Measurements from ENCODE around the gene DPH3.
A peak's percentile ranks its signal among the peaks of the same experiment; 100 is the strongest.
"Not testable (repeated sequence)": the region's sequence is repeated elsewhere in the genome, so short reads cannot be mapped to it uniquely, and the experiment has no call there.

DPH3 gene

DNA sequence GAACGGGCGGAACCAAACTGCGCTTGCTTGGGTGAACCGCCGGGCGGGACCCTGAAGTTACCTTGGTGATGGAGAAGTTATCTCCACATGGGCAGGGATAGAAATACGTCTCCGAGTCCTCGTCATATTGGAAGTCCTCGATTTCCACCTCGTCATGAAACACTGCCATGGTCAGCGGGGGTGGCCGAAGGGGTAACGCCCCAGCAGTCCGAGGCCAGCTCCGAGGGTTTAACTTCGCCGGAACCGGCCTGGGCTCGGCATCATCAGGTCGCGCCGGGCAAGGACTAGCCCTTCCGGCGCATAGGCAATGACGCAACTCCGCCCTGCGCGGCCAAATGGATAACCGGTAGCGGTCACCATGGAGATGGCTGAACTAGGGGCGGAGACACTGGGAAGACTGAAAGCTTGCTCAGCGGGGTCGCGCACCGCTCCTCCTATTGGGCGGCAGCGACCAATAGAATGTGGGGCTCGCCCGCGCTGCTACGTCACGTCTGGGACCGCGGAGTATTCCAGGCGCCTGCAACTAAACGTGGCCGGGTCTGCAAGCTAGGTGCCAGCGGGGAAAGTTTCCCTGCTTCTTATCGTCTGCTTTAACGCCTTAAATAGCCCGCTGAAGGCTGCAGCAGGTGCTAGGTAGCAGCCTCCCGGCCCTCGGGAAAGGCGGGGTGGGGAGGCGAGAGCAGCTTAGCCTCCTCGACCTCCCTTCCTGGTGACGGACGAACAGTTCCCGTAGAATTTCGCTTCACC, at the start of gene DPH3, which contains the start of gene OXNAD1:
Gene DPH3 (minus strand): TSS at position 236 of the 747 bp plus-strand sequence. CDS start 67 bp downstream, at position 169.
Gene OXNAD1 (plus strand): TSS at position 505 of the 747 bp plus-strand sequence. CDS start 5,741 bp downstream, outside the sequence.
- DNase-seq (ENCODE audit: low read depth, low spot score), result peak; percentile 97

DNA sequence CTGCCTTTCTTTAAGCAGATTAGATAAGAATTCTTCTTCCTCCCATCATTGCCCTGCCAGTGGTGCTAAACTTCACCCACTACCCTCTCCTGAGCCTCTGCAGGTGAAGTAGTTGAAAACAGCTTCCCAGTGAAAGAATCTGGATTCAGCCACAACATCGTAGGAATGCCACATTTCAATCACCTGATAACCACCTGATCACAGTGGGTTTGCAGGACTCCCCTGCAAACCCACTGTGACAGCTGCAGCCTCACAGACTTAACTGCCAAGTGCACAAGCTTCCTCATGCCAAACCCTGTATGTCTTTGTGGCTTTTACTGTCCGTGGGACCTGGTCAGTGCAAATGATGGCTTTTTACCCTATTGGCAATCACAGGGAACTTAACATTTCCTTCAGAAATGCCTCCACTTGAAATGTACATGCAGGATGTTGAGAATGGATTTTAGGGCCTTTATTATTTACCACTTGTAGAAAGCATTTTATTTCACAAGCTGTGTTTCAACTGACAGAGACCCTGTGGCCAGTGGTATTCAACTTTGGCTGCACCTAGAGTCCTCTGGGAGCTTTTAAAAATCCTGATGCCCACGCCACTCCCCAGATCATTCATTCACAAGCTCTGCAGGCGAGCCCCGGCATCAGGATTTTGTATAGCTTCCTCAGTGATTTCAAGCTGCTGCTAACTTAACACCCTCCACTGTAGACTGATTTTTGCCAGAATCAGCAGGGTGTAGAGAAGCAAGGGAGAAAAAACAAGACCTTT, 49.3 kb upstream of the DPH3 start:
- no peak for DNase-seq (ENCODE audit: low read depth, low spot score)

DNA sequence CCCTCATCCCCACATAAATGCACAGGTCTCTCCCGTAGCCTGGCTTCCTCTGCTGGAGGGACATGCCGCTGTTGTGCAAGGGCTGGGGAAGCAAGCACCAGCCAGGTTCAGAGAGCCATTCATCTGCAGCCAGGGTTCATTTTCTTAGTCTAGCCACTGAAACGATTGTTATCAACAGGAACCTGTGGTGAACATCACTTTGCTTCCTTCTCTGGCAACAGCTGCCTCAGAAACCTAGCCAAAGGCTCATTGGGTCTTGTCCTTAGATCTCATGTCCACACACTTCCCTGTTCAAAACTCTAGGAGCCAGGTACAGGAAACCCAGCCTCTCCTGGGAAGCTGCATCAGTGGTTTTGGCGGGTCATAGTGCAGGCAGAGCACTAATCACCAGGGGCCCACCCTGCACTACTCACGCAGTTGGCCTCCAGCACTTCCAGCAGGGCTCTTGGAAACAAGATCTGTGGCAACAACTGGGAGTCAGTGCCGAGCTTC, 47.3 kb upstream of the DPH3 start:
- no peak for DNase-seq (ENCODE audit: low read depth, low spot score)

DNA sequence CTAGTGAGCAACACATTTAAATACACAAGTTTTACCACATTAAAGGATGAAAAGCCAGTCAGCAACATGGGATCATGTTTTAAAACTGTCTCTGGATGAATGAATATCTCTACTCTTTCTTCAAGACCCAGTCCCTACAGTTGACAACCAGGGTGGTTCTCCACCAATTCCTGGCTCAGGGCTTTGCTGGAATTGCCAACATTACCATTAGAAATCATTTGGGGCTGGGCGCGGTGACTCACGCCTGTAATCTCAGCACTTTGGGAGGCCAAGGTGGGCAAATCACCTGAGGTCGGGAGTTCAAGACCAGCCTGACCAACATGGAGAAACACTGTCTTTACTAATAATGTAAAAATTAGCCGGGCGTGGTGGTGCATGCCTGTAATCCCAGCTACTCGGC, 45.7 kb upstream of the DPH3 start:
- DNase-seq (ENCODE audit: low read depth, low spot score), result not testable (repeated sequence)

DNA sequence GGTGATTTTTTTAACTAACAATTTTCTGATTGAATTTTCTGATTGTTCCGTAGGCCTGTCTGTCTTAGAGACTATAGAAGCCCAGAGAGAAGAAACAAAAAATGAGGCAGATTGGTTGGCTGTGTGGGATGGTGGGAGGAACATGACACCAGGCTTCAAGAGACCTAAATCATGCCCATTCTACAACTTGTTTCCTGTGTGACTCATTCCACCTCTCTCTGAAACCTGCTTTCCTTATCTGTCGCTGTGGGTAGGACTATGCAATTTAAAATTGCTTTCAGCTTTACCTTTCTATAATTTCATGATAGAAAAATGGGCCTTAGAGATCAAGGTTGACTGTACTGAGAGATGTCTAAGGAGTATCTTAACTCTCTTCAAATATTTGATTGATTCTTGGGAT, 44.8 kb upstream of the DPH3 start:
- DNase-seq (ENCODE audit: low read depth, low spot score), result peak; percentile 35

DNA sequence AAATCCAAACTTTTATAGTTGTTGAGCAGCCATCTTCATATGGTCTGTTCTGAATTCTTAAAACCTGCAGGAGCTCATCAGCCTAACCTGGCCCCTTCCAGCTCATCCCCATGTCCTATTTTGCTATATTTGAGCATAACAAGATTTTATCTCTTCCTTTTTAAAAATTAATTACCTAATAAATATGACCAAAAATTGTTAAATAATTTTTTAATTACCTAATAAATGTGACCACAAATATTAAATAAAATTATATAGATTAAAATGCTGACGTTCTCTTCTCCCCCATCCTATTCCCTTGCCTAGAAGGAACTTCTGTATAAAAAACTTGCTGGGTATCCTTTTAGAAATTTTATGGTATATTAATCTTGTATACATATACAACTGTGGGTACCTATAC, 44.0 kb upstream of the DPH3 start:
- no peak for DNase-seq (ENCODE audit: low read depth, low spot score)

DNA sequence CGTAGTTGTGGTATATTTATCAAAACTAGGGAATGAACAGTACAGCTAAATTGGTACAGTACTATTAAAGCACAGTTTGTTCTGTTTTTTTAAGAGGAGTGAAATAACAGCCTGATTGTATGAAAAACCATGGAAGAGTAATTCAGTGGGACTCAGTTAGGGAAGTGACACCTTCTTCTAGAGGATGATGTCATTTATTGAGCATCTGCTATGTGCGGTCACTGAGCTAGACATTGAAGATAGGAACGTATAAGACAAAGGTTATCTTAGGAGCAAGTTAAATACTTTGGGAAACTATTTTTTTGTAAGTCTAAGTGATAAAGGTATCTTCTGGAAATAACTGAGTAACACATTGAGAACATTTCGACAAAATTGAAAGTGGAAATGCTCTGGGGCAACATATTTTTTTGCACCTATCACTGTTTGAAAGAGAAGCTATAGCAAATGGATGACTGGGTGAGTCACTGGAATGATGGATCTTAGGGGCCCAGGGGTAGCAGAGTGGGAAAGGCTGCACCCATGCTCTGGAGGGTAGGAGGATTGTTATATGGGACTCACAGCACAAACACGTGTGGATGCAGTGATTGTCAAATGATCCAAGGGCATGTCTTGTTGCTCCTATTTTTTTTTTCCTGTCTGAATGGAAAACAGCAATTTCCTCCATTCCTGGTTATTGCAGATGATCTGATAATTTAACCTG, 43.2 kb upstream of the DPH3 start:
- DNase-seq (ENCODE audit: low read depth, low spot score), result no peak

DNA sequence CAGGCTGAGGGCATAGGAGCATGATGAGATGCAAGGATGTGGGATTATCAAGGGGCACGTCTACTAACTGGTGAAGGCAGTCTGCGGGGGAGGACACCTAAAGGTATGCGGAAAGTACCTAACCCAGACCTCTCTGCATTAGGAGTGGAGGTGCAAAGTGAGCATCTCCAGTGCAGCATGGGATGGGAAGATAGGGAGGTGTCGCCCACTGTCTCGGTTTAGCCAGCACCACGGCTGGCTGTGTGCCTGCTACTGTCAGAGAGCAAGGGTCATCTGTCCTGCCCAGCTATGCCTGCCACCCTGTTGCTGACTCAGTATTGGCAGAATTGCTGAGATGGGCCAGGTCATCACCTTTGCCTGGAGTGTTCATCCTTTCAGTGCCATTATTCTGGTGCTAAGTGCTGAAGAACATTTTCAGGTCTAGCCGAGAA, 40.4 kb upstream of the DPH3 start:
- no peak for DNase-seq (ENCODE audit: low read depth, low spot score)

DNA sequence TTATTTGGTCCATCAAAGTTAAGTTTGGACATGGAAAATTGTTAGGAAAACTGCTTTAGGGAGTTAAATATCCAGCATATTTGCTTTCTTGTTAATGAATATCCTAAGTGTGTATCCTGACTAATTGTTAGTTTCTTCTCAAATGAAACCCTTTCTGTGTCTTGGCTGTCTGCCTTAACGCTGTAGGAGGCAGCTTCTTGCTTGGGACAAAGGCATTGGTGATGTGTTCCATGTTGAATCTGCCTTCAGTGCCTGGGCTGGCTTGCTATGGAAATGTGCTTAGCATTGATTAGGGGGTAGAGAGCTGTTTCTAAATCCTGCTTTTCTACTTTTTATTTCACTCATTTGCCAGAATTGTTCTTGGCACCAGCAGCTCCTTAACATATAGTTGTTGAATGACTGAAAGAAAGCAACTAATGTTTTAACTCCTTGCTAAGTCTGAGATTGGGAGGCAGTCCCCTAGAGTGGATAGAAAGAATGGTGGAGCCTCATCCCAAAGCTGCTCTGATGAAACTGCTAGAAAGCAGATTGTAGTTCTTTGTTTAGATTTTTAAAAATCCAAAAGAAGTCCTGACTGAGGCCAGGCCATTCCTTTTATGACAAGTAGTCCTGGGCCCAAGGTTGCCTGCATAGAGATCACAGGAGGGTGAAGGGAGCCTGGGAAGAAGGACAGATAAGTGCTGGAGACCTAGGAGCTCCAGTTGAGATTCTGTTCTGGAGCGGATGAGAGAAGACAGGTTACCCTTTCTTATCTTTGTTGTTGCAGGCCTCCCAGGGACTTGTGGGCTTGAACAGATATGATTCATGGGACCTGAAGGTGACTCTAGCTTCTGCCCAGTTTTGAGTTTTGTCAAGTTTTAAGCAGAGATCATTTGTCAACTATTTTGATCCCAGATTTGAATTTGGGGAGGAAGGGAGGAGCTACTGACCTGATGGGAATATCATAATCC, 39.6 kb upstream of the DPH3 start:
- no peak for DNase-seq (ENCODE audit: low read depth, low spot score)

DNA sequence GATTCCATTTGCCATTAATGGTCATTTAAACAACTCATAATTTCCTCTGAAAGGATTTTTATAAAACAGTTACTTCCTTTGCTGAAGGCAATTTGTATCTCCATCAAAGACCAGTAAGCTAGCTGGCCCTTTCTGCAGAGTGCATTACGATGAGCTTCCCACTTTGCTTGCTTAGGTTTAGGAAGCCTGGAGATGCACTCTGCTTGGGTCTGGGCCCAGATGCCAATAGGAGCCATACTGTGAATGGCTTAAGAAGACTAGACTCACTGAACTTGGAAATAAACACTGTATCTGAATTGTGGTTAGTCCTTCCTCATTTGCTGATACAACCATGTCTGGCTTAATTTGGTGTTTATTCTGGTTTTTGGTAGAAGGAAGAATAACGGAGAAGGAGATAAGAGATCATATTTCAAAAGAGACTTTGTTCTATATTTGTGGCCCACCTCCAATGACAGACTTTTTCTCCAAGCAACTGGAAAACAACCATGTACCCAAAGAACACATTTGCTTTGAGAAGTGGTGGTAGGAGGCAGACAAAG, 38.4 kb upstream of the DPH3 start:
- DNase-seq (ENCODE audit: low read depth, low spot score), result no peak

DNA sequence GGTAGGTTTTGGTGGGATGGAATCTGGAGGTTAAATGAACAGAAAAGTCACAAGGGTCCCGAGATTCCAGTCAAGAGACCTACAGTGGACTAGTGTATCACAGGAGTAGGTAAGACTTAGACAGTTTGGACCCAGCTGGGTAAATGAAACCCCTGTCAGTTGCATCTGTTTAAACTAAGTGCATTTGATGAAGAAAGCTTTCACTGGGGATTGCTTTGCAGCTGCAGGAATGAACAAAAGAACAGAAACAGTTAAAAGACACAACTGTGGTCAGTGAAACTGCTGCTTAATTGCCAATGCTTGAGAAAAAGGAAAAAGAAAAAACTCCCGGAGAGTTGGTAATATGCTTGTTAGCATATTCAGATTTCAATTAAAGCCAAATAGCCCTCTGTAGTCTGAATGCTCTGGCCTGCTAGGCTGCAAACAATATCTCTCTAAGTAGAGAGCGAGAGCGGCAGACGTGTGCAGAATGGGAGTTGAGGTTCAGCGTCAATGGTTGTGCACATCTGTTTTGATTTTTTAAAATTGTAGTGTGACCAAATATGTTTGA, 37.4 kb upstream of the DPH3 start:
- DNase-seq (ENCODE audit: low read depth, low spot score), result no peak

DNA sequence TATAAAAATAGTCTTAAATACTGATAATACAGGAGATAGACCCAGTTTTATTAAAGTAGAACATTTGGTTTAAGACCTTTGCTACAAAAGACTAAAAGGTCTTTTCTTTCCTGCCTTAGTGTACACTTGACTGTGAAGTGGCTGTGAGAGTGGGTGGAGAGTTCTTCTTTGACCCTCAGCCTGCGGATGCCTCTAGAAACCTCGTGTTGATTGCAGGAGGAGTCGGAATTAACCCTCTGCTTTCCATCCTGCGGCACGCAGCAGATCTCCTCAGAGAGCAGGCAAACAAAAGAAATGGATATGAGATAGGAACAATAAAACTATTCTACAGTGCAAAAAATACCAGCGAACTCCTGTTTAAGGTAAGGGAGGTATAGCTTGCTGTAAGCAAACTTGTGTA, 36.8 kb upstream of the DPH3 start:
- DNase-seq (ENCODE audit: low read depth, low spot score), result no peak

DNA sequence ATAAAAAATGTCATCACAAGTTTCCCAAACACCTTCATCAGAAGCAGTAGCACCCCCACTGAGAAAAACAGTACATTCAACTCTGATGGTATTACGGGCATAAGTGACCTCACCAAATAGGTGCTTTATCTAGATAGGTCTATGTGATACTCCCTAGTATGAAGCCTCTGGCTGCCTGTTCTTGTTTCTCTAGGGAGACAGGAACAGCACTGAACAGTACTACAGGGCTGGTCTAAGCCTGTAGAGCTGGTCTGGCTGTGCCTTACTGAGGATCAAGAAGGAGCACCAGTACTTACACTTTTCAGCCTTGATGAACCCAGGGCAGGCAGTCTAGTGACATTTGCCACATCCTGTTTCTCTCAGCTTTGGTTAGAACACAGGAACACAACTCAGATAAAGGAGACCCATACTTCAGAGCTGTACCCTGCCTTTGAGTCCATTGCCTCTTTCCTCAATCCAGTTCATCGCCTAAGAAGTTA, 36.2 kb upstream of the DPH3 start:
- no peak for DNase-seq (ENCODE audit: low read depth, low spot score)

DNA sequence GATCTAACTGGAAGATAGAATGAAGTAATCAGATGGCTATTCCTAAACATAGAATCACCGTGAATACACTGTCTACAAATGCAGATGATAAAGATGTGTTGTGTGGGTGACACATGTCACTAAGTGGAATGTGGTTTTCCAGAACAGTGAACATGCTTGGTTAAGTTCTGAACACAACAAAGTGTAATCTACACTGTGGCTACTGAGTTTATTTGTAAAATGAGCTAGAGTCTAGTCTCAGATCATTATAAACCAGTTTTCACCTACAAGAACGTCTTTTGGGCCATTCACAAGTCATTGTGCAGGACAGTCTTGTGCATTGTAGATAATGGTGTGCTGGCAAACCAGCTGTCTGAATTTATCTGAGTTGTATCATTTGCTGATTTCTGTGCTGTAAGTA, 35.6 kb upstream of the DPH3 start:
- no peak for DNase-seq (ENCODE audit: low read depth, low spot score)

DNA sequence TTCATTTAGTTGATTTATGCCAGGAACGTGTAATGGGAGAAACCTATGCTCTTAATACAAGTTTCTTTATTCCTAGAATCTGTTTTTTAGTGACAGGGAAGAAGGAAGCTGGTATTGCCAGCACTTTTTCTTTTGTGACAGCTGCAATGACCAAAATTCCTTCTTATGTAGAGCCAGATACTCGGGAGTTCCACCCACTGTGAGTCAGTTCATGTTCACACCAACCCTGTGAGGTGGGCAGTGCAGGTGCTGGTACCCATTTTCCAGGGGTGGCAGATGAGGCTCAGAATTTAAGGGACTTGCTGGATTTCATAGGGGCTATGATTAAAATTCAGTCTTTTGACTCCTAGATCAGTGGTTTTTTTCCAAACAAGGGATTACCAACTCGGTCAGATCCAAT, 35.0 kb upstream of the DPH3 start:
- DNase-seq (ENCODE audit: low read depth, low spot score), result no peak

DNA sequence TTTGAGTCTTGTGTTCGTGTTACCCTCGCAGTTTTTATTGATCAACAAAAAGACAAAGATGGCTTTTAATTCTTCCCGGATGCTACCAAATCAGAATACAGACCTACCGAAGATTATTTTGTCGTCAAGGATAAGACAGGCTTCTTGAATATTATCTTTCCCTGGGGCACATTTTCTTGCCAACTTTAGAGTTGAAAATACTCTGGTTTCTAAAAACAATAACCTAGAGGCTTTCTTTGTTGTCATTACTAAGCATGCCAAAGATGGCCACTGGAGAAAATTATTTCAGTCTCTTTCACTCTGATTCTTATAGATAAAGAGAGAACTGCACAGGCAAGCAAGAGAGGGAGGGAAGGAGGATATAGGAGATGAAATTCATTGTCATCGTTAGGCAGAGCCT, 34.1 kb upstream of the DPH3 start:
- no peak for DNase-seq (ENCODE audit: low read depth, low spot score)

DNA sequence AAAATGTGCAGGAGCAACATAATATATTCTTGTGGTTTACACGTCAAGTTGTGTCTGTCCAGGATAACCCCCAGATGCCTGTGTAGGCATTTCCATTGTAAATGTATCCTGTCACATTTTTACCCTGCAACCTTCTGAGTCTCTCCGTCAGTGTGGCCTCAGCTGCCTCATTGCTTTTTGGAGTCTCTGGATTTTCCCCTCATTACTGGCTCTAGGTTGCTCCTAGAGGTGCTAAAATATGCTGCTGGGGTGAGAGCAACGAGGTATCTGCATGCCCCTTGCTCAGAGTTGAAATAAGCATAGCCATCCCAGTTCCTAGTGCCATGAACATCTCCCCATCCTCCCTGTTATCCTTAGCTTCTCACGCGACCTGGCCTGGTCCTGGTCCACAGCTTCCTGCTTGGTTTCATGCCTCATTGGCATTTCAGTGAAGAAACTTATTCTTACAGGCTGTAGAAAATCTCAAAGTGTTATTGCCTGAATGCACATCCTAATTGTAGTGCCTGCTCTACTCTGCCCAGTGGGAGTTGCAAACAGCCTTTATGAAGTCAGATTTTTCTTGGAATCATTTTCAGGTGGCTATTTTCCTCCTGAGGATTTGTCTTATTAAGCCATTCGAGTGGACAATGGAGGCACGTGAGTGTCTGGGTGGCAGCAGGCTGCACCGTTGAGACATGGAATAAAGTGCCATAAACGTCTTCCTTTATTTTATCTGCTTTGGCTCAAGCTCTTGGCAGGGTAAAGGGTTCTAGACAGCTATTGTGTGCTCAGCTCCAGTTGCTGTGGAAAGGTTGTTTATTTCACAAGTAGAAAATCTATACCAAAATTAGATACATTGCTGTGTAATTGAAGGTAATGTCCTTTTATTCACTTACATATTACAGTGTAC, 33.5 kb upstream of the DPH3 start:
- no peak for DNase-seq (ENCODE audit: low read depth, low spot score)

DNA sequence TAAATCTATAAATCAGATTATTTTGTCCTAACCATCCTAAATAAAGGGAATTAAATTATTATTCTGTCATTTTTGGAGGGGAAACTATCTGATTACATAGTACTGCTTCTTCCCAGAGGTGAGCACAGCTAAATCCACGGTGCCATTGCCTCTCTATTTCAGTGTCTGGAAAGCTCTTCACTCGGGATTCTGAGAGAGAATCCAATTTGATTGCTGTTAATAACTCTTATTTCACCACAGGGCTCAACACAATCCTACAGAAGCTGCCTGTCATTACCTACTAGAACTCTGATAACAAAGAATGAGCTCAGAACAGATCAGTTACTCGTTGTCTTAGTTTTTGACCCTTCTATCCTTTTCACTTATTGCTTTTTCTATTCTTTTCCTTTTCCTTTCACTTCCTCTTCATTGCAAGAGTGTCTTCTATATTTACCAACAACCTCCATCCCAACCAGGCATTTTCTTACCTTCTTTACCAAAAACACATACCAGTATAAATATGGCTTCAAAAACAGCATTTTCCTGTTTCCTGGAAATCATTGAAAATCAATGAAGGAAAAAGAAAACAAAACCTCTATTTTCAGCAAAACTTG, 30.7 kb upstream of the DPH3 start:
- DNase-seq (ENCODE audit: low read depth, low spot score), result no peak

DNA sequence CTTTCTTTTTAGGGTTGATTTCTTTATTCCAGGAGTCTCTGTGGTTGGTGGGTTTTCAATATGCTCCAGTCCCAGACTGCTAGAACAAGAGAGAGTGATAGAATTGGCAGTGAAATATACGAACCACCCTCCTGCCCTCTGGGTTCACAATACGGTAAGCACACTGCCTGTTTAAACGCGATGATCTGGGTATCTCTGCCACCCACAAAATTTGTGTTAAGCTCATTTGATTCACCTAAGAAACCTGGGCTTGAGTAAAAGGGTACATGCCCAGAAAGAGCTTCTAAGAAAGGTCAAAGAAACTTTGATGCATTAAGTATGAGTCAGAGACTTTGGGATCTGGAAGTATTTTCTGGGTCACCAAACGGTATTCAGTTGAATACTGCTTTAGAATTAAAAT, 30.1 kb upstream of the DPH3 start:
- no peak for DNase-seq (ENCODE audit: low read depth, low spot score)

All from activated naive CD8-positive, alpha-beta T cell treated with anti-CD3 and anti-CD28 coated beads, Interleukin-2, amount 50 U/mL, for 16 hours (primary cell).